WTC11 (cell line): ENCODE measurements around the gene BCOR. TPM values are rescaled to one million over a fixed set of nuclear protein-coding genes. Genes with fewer than 3 reads are reported as not detected.

Source experiments
- ATAC-seq: fragments of 200-7000 bp; cut with Tn5 transposase; 2 replicates; pipeline ENCODE4 v1.10.0; 2021; ENCODE audit warnings: mild to moderate bottlenecking, moderate library complexity
- CTCF ChIA-PET: fragments of 300-600 bp; sonication (Branson Sonifier 250); formaldehyde crosslinking; loops from one replicate; lab custom pipeline; 2021; ENCODE audit warnings: antibody characterized with exemption; lab: Charles Lee
- POLR2A ChIA-PET: fragments of 350-600 bp; sonication (Branson Sonifier 250); formaldehyde crosslinking; loops from one replicate; lab custom pipeline; 2021; ENCODE audit warnings: antibody characterized with exemption; lab: Charles Lee
- DNase-seq: peaks from one replicate; pipeline ENCODE4 v3.0.0; 2021; ENCODE audit warnings: low spot score
- H3K27ac Mint-ChIP-seq: 2 replicates; pipeline ENCODE4 v1.8.0; 2021; ENCODE audit warnings: mixed read lengths
- H3K27me3 Mint-ChIP-seq: 2 replicates; pipeline ENCODE4 v1.8.0; 2021; ENCODE audit warnings: low read depth, mild to moderate bottlenecking, moderate library complexity, mixed read lengths
- H3K36me3 Mint-ChIP-seq: 2 replicates; pipeline ENCODE4 v1.8.0; 2021; ENCODE audit warnings: mixed read lengths
- H3K4me1 Mint-ChIP-seq: 2 replicates; pipeline ENCODE4 v1.8.0; 2022; ENCODE audit warnings: mixed read lengths
- H3K4me3 Mint-ChIP-seq: 2 replicates; pipeline ENCODE4 v1.8.0; 2021; ENCODE audit warnings: mild to moderate bottlenecking, moderate library complexity, mixed read lengths
- H3K9me3 Mint-ChIP-seq: 2 replicates; pipeline ENCODE4 v1.8.0; 2021; ENCODE audit warnings: mixed read lengths
- AFF4 ChIP-seq: sonication (generic); formaldehyde crosslinking; IDR thresholded peaks from 2 replicates; pipeline ENCODE4 v1.8.1; 2023; ENCODE audit warnings: mild to moderate bottlenecking, missing genetic modification reagents, borderline replicate concordance
- ATF2 ChIP-seq: sonication (generic); formaldehyde crosslinking; IDR thresholded peaks from 2 replicates; pipeline ENCODE4 v1.8.1; 2022; ENCODE audit warnings: low read depth, missing genetic modification reagents, borderline replicate concordance
- CBFB ChIP-seq: sonication (generic); formaldehyde crosslinking; IDR thresholded peaks from 2 replicates; pipeline ENCODE4 v1.8.1; 2022; ENCODE audit warnings: mild to moderate bottlenecking, low read depth, missing genetic modification reagents
- E2F5 ChIP-seq: sonication (generic); formaldehyde crosslinking; IDR thresholded peaks from 2 replicates; pipeline ENCODE4 v1.8.1; 2022; ENCODE audit warnings: mild to moderate bottlenecking, moderate library complexity, missing genetic modification reagents
- FOXP1 ChIP-seq: sonication (generic); formaldehyde crosslinking; IDR thresholded peaks from 2 replicates; pipeline ENCODE4 v1.8.0; 2022; ENCODE audit warnings: missing genetic modification reagents, mild to moderate bottlenecking, moderate library complexity, borderline replicate concordance
- GABPB1 ChIP-seq: sonication (generic); formaldehyde crosslinking; IDR thresholded peaks from 2 replicates; pipeline ENCODE4 v1.8.1; 2023; ENCODE audit warnings: mild to moderate bottlenecking, missing genetic modification reagents
- NR2C2 ChIP-seq: sonication (generic); formaldehyde crosslinking; IDR thresholded peaks from 2 replicates; pipeline ENCODE4 v1.8.0; 2022; ENCODE audit warnings: mild to moderate bottlenecking, missing genetic modification reagents
- OVOL2 ChIP-seq: fragments of 250-450 bp; sonication (Bioruptor Pico); IDR thresholded peaks from 2 replicates; pipeline ENCODE4 v1.9.0; 2021; ENCODE audit warnings: mild to moderate bottlenecking, borderline replicate concordance
- SMAD3 ChIP-seq: sonication (generic); formaldehyde crosslinking; IDR thresholded peaks from 2 replicates; pipeline ENCODE4 v1.8.0; 2022; ENCODE audit warnings: missing genetic modification reagents, mild to moderate bottlenecking, borderline replicate concordance
- ZNF121 ChIP-seq: sonication (generic); formaldehyde crosslinking; IDR thresholded peaks from 2 replicates; pipeline ENCODE4 v1.8.0; 2023; ENCODE audit warnings: missing genetic modification reagents
- ZNF219 ChIP-seq: sonication (generic); formaldehyde crosslinking; IDR thresholded peaks from 2 replicates; pipeline ENCODE4 v1.8.0; 2023; ENCODE audit warnings: missing genetic modification reagents, mild to moderate bottlenecking, borderline replicate concordance
- total RNA-seq: library from RNA; stranded (reverse); gene quantifications from 3 replicates; pipeline ENCODE4 v1.2.3, GENCODE V29; 2021
- TF ChIP-seq, protein P1 (sequence below): sonication (generic); formaldehyde crosslinking; IDR thresholded peaks from 2 replicates; pipeline ENCODE4 v1.8.1; 2023; ENCODE audit warnings: mild to moderate bottlenecking, missing genetic modification reagents

The BCOR gene
- total RNA-seq, 1 experiment from 2014 or later, result 44.5 TPM

DNA sequence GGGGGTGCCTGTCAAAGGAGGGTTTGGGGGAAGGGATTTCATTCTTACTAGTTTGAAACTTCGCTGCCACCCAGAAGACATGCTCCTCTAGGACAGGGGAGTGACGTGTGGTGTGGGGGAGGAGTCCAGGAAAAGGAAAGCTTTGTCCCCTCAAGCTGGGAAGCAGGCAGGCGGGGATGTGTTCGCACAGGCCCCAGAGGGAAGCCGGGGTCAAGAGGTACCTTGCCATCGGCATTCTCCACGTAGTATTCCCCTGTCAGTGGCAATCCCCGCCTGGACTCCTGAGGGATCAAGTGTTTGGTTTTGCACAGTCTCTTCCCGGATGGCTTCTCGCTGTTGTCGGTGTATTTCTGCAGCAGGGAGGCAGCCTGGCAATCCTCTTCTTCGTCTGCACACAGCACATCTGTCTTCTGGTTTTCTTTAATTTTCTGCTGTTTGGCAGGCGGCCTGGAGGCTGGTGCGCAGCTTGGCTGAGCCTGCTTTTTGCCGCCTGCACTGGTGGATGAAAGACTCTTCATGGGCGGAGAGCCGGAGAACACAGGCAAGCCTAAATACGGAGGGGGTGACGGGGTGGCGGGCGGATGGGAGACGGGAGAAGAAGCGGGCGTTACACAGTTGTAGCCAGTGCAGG lies 35.1 kb downstream of the BCOR start:
- H3K9me3 Mint-ChIP-seq, result no peaks in the 10 kb centered on the region
- ChIA-PET POLR2A (no interaction called here), CTCF (no interaction called here)
- H3K36me3 Mint-ChIP-seq, result peaks cover 56% of the 10 kb centered on the region
- no peak overlapping the region for H3K27ac Mint-ChIP-seq
- H3K4me1 Mint-ChIP-seq, result peaks cover 52% of the 10 kb centered on the region
- TF ChIP-seq AFF4, result no peak
- H3K27me3 Mint-ChIP-seq, result no peaks in the 10 kb centered on the region
- H3K4me3 Mint-ChIP-seq, result no peak overlapping the region; the same call in 1 of the 2 replicates
- ATAC-seq, result no peak
- no peak for DNase-seq

- H3K4me3 Mint-ChIP-seq, result no peak overlapping the region
- H3K36me3 Mint-ChIP-seq, result peaks cover 59% of the 10 kb centered on the region
- peak overlapping the region; percentile 72; the same call in 1 of the 2 replicates for H3K27ac Mint-ChIP-seq
- no peak for TF ChIP-seq CBFB (CRISPR knock-in tag)
- no peak for TF ChIP-seq E2F5 (CRISPR knock-in tag)
- TF ChIP-seq NR2C2 (CRISPR knock-in tag), result no peak
- no peak for TF ChIP-seq FOXP1 (CRISPR knock-in tag)
- TF ChIP-seq AFF4, result no peak
- no peak for TF ChIP-seq OVOL2 (CRISPR knock-in tag)
- TF ChIP-seq ATF2 (CRISPR knock-in tag), result no peak
- TF ChIP-seq SMAD3, result no peak
- TF ChIP-seq ZNF219, result no peak
- ChIA-PET POLR2A (interaction anchor here (0.9 kb wide), 1 partner anchor 13 kb away, joined by 3 read pairs; no protein-coding TSS in a partner anchor), CTCF (no interaction called here)
- no peaks in the 10 kb centered on the region for H3K9me3 Mint-ChIP-seq
- ATAC-seq (peak; percentile 51), DNase-seq (peak; percentile 25)
- no peaks in the 10 kb centered on the region for H3K27me3 Mint-ChIP-seq
- peaks cover 47% of the 10 kb centered on the region for H3K4me1 Mint-ChIP-seq
These were observed 35.8 kb downstream of the BCOR start for GRCh38 chrX:40061871-40062524.

DNA sequence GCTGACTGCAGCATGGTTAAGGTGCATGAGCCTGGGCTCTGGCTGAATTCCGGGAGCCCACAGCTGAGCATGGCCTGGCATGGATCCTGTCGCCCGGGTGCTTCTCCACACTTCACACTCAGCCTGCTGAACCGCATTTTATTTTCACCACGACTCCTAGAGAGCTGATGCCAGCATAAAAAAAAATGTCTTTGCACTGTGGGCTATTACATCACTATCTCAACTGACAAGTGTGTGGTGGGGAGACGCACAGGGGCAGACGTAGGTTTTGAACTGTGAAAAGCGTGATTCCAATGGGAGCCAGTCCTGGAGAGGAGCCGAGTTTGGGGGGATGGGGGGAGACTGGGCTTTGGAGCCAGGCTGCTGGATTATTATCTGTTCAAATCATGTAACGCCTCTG lies 36.8 kb downstream of the BCOR start:
- peaks cover 69% of the 10 kb centered on the region for H3K36me3 Mint-ChIP-seq
- H3K4me1 Mint-ChIP-seq, result peaks cover 44% of the 10 kb centered on the region
- no peak overlapping the region for H3K27ac Mint-ChIP-seq
- H3K4me3 Mint-ChIP-seq, result no peak overlapping the region
- H3K27me3 Mint-ChIP-seq, result no peaks in the 10 kb centered on the region
- no peak for TF ChIP-seq ZNF121
- TF ChIP-seq, protein P1, sequence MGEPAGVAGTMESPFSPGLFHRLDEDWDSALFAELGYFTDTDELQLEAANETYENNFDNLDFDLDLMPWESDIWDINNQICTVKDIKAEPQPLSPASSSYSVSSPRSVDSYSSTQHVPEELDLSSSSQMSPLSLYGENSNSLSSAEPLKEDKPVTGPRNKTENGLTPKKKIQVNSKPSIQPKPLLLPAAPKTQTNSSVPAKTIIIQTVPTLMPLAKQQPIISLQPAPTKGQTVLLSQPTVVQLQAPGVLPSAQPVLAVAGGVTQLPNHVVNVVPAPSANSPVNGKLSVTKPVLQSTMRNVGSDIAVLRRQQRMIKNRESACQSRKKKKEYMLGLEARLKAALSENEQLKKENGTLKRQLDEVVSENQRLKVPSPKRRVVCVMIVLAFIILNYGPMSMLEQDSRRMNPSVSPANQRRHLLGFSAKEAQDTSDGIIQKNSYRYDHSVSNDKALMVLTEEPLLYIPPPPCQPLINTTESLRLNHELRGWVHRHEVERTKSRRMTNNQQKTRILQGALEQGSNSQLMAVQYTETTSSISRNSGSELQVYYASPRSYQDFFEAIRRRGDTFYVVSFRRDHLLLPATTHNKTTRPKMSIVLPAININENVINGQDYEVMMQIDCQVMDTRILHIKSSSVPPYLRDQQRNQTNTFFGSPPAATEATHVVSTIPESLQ, result no peak
- TF ChIP-seq GABPB1 (CRISPR knock-in tag), result no peak
- ChIA-PET CTCF (no interaction called here), POLR2A (interaction anchor here (0.9 kb wide), 1 partner anchor 12 kb away, joined by 3 read pairs; no protein-coding TSS in a partner anchor)
- no peaks in the 10 kb centered on the region for H3K9me3 Mint-ChIP-seq
- no peak for DNase-seq
- no peak for ATAC-seq
